ENCODE data around the gene DARS1. TPM values are rescaled to one million over a fixed set of nuclear protein-coding genes. Genes with fewer than 3 reads are reported as not detected.

Gene DARS1
- polyA plus RNA-seq, 3 donors, result 24.4 to 53.0 (median 46.2) TPM

GRCh38 chr2:135863233-135863632 is 122.2 kb downstream of the DARS1 start:
- Histone ChIP-seq H3K4me1 (ENCODE audit: control insufficient read depth in 1 of 2, insufficient read depth in 2 of 2, low read length in 2 of 2) (no peaks in the 10 kb centered on the region), H3K4me3 (replicated peaks in 1 of 3; ENCODE audit: low read depth in 2 of 3, low read length in 3 of 3) (no peak overlapping the region), H2AFZ (ENCODE audit: insufficient read depth, low read depth, low read length, poor library complexity, severe bottlenecking) (no peak overlapping the region), H4K20me1 (ENCODE audit: insufficient read depth, low read length) (no peaks in the 10 kb centered on the region), H3K9me3 (replicated peaks in 1 of 2; ENCODE audit: control insufficient read depth in 1 of 2, insufficient read depth in 1 of 2, low read length in 2 of 2) (no peaks in the 10 kb centered on the region), H3K27me3 (ENCODE audit: control insufficient read depth in 2 of 2, insufficient read depth in 2 of 2, low read length in 2 of 2) (no peaks in the 10 kb centered on the region), H3K27ac (ENCODE audit: low read depth in 1 of 2, low read length in 2 of 2) (no peak overlapping the region), H3K36me3 (replicated peaks in 1 of 2; ENCODE audit: control insufficient read depth in 1 of 2, insufficient read depth in 2 of 2, low read length in 2 of 2) (peaks cover 43 to 79% of the 10 kb centered on the region in 2 donors), H3K4me2 (replicated peaks; ENCODE audit: extremely low read depth, low read length, poor library complexity, severe bottlenecking) (no peak overlapping the region), H3K9ac (ENCODE audit: insufficient read depth, low read length, poor library complexity, severe bottlenecking) (no peak overlapping the region), H3K79me2 (ENCODE audit: insufficient read depth, low read length) (peaks cover under 1% of the 10 kb centered on the region)
- Mint-ChIP-seq H3K4me3 (no peak overlapping the region), H3K27ac (peak overlapping the region in 1 of 7 donors; percentile 24), H3K9me3 (no peaks in the 10 kb centered on the region), H3K36me3 (peaks cover 45 to 70% of the 10 kb centered on the region in 2 donors), H3K27me3 (ENCODE audit: low read depth in 3 of 3) (peaks cover 0 to 2% (median 0%) of the 10 kb centered on the region in 3 donors), H3K4me1 (no peaks in the 10 kb centered on the region)
- no peak for DNase-seq
- WGBS (ENCODE audit: insufficient coverage), result no CpG with 5 or more reads among the region's 6 CpGs
- intact Hi-C loops (cut with micrococcal nuclease), result no loop called here
- TF ChIP-seq, protein P1, sequence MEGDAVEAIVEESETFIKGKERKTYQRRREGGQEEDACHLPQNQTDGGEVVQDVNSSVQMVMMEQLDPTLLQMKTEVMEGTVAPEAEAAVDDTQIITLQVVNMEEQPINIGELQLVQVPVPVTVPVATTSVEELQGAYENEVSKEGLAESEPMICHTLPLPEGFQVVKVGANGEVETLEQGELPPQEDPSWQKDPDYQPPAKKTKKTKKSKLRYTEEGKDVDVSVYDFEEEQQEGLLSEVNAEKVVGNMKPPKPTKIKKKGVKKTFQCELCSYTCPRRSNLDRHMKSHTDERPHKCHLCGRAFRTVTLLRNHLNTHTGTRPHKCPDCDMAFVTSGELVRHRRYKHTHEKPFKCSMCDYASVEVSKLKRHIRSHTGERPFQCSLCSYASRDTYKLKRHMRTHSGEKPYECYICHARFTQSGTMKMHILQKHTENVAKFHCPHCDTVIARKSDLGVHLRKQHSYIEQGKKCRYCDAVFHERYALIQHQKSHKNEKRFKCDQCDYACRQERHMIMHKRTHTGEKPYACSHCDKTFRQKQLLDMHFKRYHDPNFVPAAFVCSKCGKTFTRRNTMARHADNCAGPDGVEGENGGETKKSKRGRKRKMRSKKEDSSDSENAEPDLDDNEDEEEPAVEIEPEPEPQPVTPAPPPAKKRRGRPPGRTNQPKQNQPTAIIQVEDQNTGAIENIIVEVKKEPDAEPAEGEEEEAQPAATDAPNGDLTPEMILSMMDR (IDR thresholded peaks at IDR 0.05), result no peak

DNA sequence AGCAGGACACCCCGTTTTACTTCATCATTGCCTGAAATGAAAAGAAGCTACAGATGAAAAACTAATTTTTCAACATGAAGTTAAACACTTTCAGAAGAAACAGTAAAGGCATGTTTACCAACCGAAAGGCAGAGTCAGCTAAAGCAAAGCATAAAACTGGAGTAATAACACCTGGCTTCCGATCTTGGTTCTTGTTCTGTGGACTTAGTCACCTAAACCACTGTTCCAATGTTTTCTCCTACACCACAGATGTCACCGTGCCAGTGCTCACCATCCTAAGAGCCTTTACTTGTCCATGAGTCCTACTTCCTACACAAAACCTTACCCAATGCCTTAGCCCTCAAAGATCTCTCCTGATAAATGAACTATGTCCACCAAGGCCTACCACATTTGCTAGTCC is 122.7 kb downstream of the DARS1 start:
- H3K4me1 ChIP-seq (ENCODE audit: control insufficient read depth in 1 of 2, insufficient read depth in 2 of 2, low read length in 2 of 2), result no peaks in the 10 kb centered on the region
- H2AFZ ChIP-seq (ENCODE audit: insufficient read depth, low read depth, low read length, poor library complexity, severe bottlenecking), result no peak overlapping the region
- H3K27ac ChIP-seq (ENCODE audit: low read depth in 1 of 2, low read length in 2 of 2), result no peak overlapping the region
- no peaks in the 10 kb centered on the region for H4K20me1 ChIP-seq (ENCODE audit: insufficient read depth, low read length)
- no peak overlapping the region for H3K4me3 ChIP-seq (replicated peaks in 1 of 3; ENCODE audit: low read depth in 2 of 3, low read length in 3 of 3)
- H3K79me2 ChIP-seq (ENCODE audit: insufficient read depth, low read length), result no peaks in the 10 kb centered on the region
- H3K9me3 ChIP-seq (replicated peaks in 1 of 2; ENCODE audit: control insufficient read depth in 1 of 2, insufficient read depth in 1 of 2, low read length in 2 of 2), result no peaks in the 10 kb centered on the region
- H3K9me3 Mint-ChIP-seq, result no peaks in the 10 kb centered on the region
- TF ChIP-seq, protein P1 (IDR thresholded peaks at IDR 0.05), result no peak
- no peak overlapping the region for H3K4me2 ChIP-seq (replicated peaks; ENCODE audit: extremely low read depth, low read length, poor library complexity, severe bottlenecking)
- DNase-seq, result no peak
- no peaks in the 10 kb centered on the region for H3K4me1 Mint-ChIP-seq
- peaks cover 44 to 67% of the 10 kb centered on the region in 2 donors for H3K36me3 Mint-ChIP-seq
- intact Hi-C loops (cut with micrococcal nuclease), result no loop called here
- H3K27me3 Mint-ChIP-seq (ENCODE audit: low read depth in 3 of 3), result peaks cover 0 to 2% (median 0%) of the 10 kb centered on the region in 3 donors
- no peaks in the 10 kb centered on the region for H3K27me3 ChIP-seq (ENCODE audit: control insufficient read depth in 2 of 2, insufficient read depth in 2 of 2, low read length in 2 of 2)
- no peak overlapping the region for H3K9ac ChIP-seq (ENCODE audit: insufficient read depth, low read length, poor library complexity, severe bottlenecking)
- H3K36me3 ChIP-seq (replicated peaks in 1 of 2; ENCODE audit: control insufficient read depth in 1 of 2, insufficient read depth in 2 of 2, low read length in 2 of 2), result peaks cover 44 to 79% of the 10 kb centered on the region in 2 donors
- WGBS (ENCODE audit: insufficient coverage), result 100% methylated on average over 4 of the region's 4 CpGs
- peak overlapping the region in 2 of 7 donors; percentile 24 to 55 for H3K27ac Mint-ChIP-seq
- no peak overlapping the region for H3K4me3 Mint-ChIP-seq

Other genes with a start within 250 kb of the DARS1 start
- gene UBXN4, start 243.8 kb downstream of the DARS1 start, polyA plus RNA-seq, result 100 to 1,000 TPM in 1 of 3 donors, 10 to 100 TPM in 2; 53.8 to 107 (median 74.2) TPM
- gene LCT, start 148.4 kb downstream of the DARS1 start, polyA plus RNA-seq, result not detected
- 1 to 10 TPM; 1.3 to 2.2 (median 1.7) TPM for gene MCM6, start 109.2 kb downstream of the DARS1 start, polyA plus RNA-seq
- 1,000 to 10,000 TPM in 1 of 3 donors, 100 to 1,000 TPM in 2; 140 to 1,274 (median 391) TPM for gene CXCR4, start 132.5 kb upstream of the DARS1 start, polyA plus RNA-seq